ENCODE results near the gene DBH. TPM values are rescaled to one million over a fixed set of nuclear protein-coding genes. Genes with fewer than 3 reads are reported as not detected.

DBH gene
- total and polyA plus RNA-seq, 10 of the 15 experiments (the other 5 are each of a cell fraction or from before 2014, with no cell fraction given), result not detected

GRCh38 chr9:133658442-133659431 lies 22.6 kb downstream of the DBH start (continued):
- TF ChIP-seq REST (IDR thresholded peaks at IDR 0.05; ENCODE audit: low read depth, low read length), result no peak
- no peak for TF ChIP-seq FOXK2 (IDR thresholded peaks at IDR 0.05)
- no peak for TF ChIP-seq GABPA (IDR thresholded peaks at IDR 0.05; ENCODE audit: low read depth)
- no peak for TF ChIP-seq CHD4 (IDR thresholded peaks at IDR 0.05)
- TF ChIP-seq NRF1 (conservative IDR thresholded peaks at IDR 0.05; ENCODE audit: low read depth, low read length), result no peak
- TF ChIP-seq POU2F2 (IDR thresholded peaks at IDR 0.05; ENCODE audit: borderline replicate concordance, low read depth, low read length), result no peak
- no peak for TF ChIP-seq STAT3 (IDR thresholded peaks at IDR 0.05; ENCODE audit: low read depth, low read length)
- no peak for TF ChIP-seq JUND (IDR thresholded peaks at IDR 0.05; ENCODE audit: low read depth, low read length)

- ChIA-PET RAD21 (ENCODE audit: unreplicated experiment) (no interaction called here), CTCF (interaction anchor here (1.2 kb wide), 1 partner anchor 13 kb away, joined by 4 read pairs; no protein-coding TSS in a partner anchor), POLR2A (no interaction called here), SMC1A (ENCODE audit: uncharacterized antibody, unreplicated experiment) (no interaction called here)
- BruUV-seq (replicated peaks), result no TSS peak
- Histone ChIP-seq H3K9me3 (replicated peaks; ENCODE audit: control insufficient read depth, insufficient read depth, low read length) (no peaks in the 10 kb centered on the region), H3K27me3 (replicated peaks in 1 of 2; ENCODE audit: control insufficient read depth in 2 of 2, insufficient read depth in 2 of 2, low read length in 1 of 2) (peaks cover 5 to 8% of the 10 kb centered on the region in 2 experiments; a peak in 3 of 4 replicates), H3K4me3 (no peak overlapping the region), H3K36me3 (ENCODE audit: control insufficient read depth in 2 of 2, insufficient read depth in 2 of 2, low read length in 1 of 2) (no peaks in the 10 kb centered on the region), H3K4me1 (ENCODE audit: control insufficient read depth, insufficient read depth, low read length) (no peaks in the 10 kb centered on the region), H3K4me2 (ENCODE audit: control insufficient read depth, insufficient read depth) (no peak overlapping the region), H3K79me2 (ENCODE audit: control insufficient read depth, insufficient read depth, low read length) (no peaks in the 10 kb centered on the region), H3K9ac (ENCODE audit: control insufficient read depth, insufficient read depth, low read length) (no peak overlapping the region), H4K20me1 (ENCODE audit: control insufficient read depth, insufficient read depth) (no peaks in the 10 kb centered on the region), H2AFZ (ENCODE audit: control insufficient read depth, low read depth, low read length) (no peak overlapping the region), H3K27ac (ENCODE audit: control insufficient read depth, insufficient read depth) (no peak overlapping the region)
- ATAC-seq, result no peak
- in situ Hi-C loops (cut with MboI), result no loop called here
- no peak for TF ChIP-seq MXI1 (IDR thresholded peaks at IDR 0.05; ENCODE audit: low read depth, low read length)
- no peak for DNase-seq (ENCODE audit: low read depth, low spot score)
- no peak for FAIRE-seq
- WGBS (ENCODE audit: insufficient coverage, insufficient replicate concordance, low lambda C conversion rate, missing lambda C conversion rate), result 40% methylated on average over 13 of the region's 13 CpGs
- intact Hi-C loops (cut with micrococcal nuclease; ENCODE audit: unreplicated experiment), result no loop called here
Measured at GRCh38 chr9:133659516-133659915, 23.4 kb downstream of the DBH start.
